DMS153 treated with DMSO at 0.1 percent for 48 hours (cell line): ENCODE measurements around the gene CHRM4.

Source experiments
- DNase-seq: peaks from one replicate; lab custom pipeline; 2025; ENCODE audit not compliant: unreplicated experiment; lab: John Stamatoyannopoulos, UW

Gene CHRM4

GRCh38 chr11:46348566-46349401 is 42.8 kb downstream of the CHRM4 start:
- no peak for DNase-seq

- DNase-seq, result no peak
Measured at GRCh38 chr11:46347637-46348311, 43.8 kb downstream of the CHRM4 start.

GRCh38 chr11:46346886-46347636 is 44.5 kb downstream of the CHRM4 start, which contains the start of gene DGKZ:
TSS of gene DGKZ (plus strand) at chr11:46347463. CDS start at chr11:46347660, 197 bp downstream.
- peak; percentile 54 for DNase-seq

- no peak for DNase-seq
Measured at GRCh38 chr11:46345881-46346484, 45.6 kb downstream of the CHRM4 start.

GRCh38 chr11:46345131-46345597 is 46.4 kb downstream of the CHRM4 start:
- DNase-seq, result peak; percentile 75

- no peak for DNase-seq
Measured at GRCh38 chr11:46343520-46343919, 48.1 kb downstream of the CHRM4 start.

GRCh38 chr11:46342239-46342638 is 49.3 kb downstream of the CHRM4 start:
- DNase-seq, result no peak

- DNase-seq, result no peak
Measured at GRCh38 chr11:46341454-46341853, 50.1 kb downstream of the CHRM4 start.

GRCh38 chr11:46339816-46340215 is 51.8 kb downstream of the CHRM4 start:
- DNase-seq, result no peak

- peak; percentile 82 for DNase-seq
Measured at GRCh38 chr11:46338988-46339666, 52.4 kb downstream of the CHRM4 start.

- no peak for DNase-seq
Measured at GRCh38 chr11:46338636-46338987, 53.0 kb downstream of the CHRM4 start.

- DNase-seq, result no peak
Measured at GRCh38 chr11:46337626-46338345, 53.8 kb downstream of the CHRM4 start.

- no peak for DNase-seq
Measured at GRCh38 chr11:46336563-46337180, 54.9 kb downstream of the CHRM4 start.

- DNase-seq, result no peak
Measured at GRCh38 chr11:46335890-46336562, 55.5 kb downstream of the CHRM4 start.

- DNase-seq, result no peak
Measured at GRCh38 chr11:46335271-46335670, 56.3 kb downstream of the CHRM4 start.

GRCh38 chr11:46334211-46334610 is 57.4 kb downstream of the CHRM4 start:
- DNase-seq, result no peak
